ENCODE data around the gene TRIAP1.
"Not testable (repeated sequence)": the region's sequence is repeated elsewhere in the genome, so short reads cannot be mapped to it uniquely, and the experiment has no call there.

TRIAP1 gene

GRCh38 chr12:120445911-120446843 is at the start of gene TRIAP1, which contains the start of gene GATC:
Gene TRIAP1, minus strand, starts transcription at chr12:120446384. Its CDS starts 12 bp downstream, at chr12:120446372.
Gene GATC, plus strand, starts transcription at chr12:120446444. Its CDS starts 37 bp downstream, at chr12:120446481.
- DNase-seq = peak; percentile 33

GRCh38 chr12:120495186-120495730 is 49.1 kb upstream of the TRIAP1 start:
- DNase-seq = no peak

- DNase-seq = no peak
These were observed 44.8 kb upstream of the TRIAP1 start for GRCh38 chr12:120490833-120491512.

GRCh38 chr12:120490325-120490724 is 44.1 kb upstream of the TRIAP1 start:
- DNase-seq = no peak

DNA sequence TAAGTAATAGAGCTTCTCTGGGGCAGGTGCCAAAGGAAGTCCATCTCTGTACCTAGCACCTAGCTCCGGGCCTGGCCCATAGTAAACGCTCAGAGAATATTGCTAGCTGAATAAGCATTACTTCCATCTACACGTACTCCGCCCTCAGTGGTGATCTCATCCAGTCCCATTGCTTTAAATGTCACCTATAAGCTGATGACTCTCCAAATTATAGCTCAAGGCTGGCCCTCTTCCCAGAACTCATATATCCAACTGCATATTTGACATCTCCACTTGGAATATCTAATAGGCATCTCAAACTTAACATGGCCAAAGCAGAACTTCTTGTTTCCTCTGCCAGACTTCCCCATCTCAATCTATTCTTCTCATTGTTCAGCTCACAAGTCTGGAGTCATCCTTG is 42.8 kb upstream of the TRIAP1 start:
- no peak for DNase-seq

- DNase-seq = no peak
These were observed 42.0 kb upstream of the TRIAP1 start for GRCh38 chr12:120488057-120488640.

GRCh38 chr12:120487552-120487951 is 41.4 kb upstream of the TRIAP1 start:
- not testable (repeated sequence) for DNase-seq

GRCh38 chr12:120485961-120486881 is 40.0 kb upstream of the TRIAP1 start:
- no peak for DNase-seq

GRCh38 chr12:120483621-120484020 is 37.4 kb upstream of the TRIAP1 start:
- no peak for DNase-seq

- no peak for DNase-seq
These were observed 35.0 kb upstream of the TRIAP1 start for GRCh38 chr12:120481022-120481767.

DNA sequence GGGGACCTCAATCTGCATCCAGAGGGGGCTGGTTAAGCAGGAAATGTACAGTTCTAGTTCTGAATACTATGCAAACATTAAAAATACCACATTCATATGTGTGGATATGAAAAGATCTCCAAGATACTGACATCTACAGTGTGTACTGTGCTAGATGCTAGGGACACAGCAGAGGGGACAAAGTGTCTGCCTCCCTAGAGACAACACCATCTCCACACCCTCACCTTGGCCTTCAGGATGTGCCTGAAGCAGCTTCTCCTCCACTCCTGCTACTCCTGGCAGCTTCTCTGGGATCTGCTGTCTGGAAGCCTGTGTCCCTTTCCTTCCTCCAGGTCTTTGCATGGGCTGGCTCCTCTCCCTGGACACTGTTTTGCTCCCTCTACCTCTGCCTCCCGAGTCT is 34.0 kb upstream of the TRIAP1 start:
- no peak for DNase-seq

GRCh38 chr12:120479458-120479857 is 33.3 kb upstream of the TRIAP1 start:
- no peak for DNase-seq

GRCh38 chr12:120475643-120476042 is 29.5 kb upstream of the TRIAP1 start:
- DNase-seq = no peak

GRCh38 chr12:120474616-120474960 is 28.4 kb upstream of the TRIAP1 start:
- DNase-seq = peak; percentile 14

GRCh38 chr12:120473807-120474615 is 27.8 kb upstream of the TRIAP1 start:
- no peak for DNase-seq

DNA sequence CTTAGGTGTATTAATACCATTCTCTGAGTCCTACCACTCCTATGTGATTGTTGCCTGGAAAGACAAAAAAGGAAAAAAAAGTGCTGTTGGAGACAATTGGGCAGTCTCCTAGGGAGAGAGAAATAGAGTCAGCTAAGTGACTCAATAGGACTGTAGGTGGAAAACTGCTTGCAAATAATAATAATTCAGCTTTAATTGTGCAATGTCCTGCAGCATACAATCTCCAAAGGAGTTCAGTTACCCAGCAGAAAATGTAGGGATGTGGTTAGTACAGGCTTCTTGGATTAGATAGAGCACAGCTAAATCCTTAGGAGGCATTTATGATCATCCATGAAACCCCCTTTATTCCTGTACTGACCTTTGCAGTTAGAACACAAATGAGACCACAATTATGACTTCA is 26.3 kb upstream of the TRIAP1 start:
- DNase-seq = no peak

GRCh38 chr12:120470150-120470784 is 24.1 kb upstream of the TRIAP1 start:
- no peak for DNase-seq

- DNase-seq = peak; percentile 74
These were observed 23.4 kb upstream of the TRIAP1 start, which contains the start of gene SRSF9 for GRCh38 chr12:120469450-120470149. Gene SRSF9, minus strand, starts transcription at chr12:120469748. Its CDS starts 139 bp downstream, at chr12:120469609.

GRCh38 chr12:120468821-120469449 is 22.8 kb upstream of the TRIAP1 start:
- no peak for DNase-seq

Data from NCI-H1694 treated with DMSO at 0.1 percent for 48 hours (cell line).